Panc1 (cell line): ENCODE data around the gene APOL6.

Experiments used
- POLR2AphosphoS5 ChIP-seq: IDR thresholded peaks from 2 replicates; pipeline ENCODE4 v1.6.1; 2012; ENCODE audit warnings: mild to moderate bottlenecking, low read depth, low read length, moderate library complexity
- SIN3A ChIP-seq: IDR thresholded peaks from 2 replicates; pipeline ENCODE4 v1.6.1; 2012; ENCODE audit warnings: low read depth, mild to moderate bottlenecking, low read length, moderate library complexity, borderline replicate concordance; ENCODE audit not compliant: insufficient read depth
- TF ChIP-seq, protein P1 (sequence below): fragments of 450-650 bp; IDR thresholded peaks from 2 replicates; pipeline ENCODE4 v1.5.1; 2017; ENCODE audit warnings: mild to moderate bottlenecking
- TF ChIP-seq, protein P2 (sequence below), 2 experiments: IDR thresholded peaks; 2 replicates each; pipeline ENCODE4 v1.6.1; 2011 to 2012; ENCODE audit warnings: low read depth in 2 of 2, control low read depth in 1 of 2, low read length in 1 of 2, mild to moderate bottlenecking in 1 of 2, moderate library complexity in 1 of 2; ENCODE audit not compliant: insufficient read depth in 1 of 2

DNA sequence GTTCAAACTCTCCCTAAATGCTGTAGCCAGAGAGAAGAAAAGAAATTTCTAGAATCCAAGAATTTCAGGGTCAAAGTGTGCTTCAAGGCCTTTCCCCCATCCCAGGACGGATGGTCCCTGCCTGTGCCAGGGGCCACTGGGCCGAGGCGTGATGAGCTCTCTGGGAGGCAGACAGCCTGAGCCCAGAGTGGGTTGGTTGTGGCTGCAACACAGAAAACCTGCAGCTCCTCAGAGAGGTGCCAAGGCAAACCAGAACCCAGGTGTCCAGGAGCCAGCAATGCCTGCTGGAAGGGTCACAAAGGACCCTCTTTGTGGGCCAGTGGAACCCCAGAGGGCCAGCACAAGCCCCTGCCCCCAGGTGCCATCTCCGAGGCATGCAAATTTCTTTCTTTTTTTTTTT, 2.6 kb upstream of the APOL6 start:
- TF ChIP-seq, protein P1, sequence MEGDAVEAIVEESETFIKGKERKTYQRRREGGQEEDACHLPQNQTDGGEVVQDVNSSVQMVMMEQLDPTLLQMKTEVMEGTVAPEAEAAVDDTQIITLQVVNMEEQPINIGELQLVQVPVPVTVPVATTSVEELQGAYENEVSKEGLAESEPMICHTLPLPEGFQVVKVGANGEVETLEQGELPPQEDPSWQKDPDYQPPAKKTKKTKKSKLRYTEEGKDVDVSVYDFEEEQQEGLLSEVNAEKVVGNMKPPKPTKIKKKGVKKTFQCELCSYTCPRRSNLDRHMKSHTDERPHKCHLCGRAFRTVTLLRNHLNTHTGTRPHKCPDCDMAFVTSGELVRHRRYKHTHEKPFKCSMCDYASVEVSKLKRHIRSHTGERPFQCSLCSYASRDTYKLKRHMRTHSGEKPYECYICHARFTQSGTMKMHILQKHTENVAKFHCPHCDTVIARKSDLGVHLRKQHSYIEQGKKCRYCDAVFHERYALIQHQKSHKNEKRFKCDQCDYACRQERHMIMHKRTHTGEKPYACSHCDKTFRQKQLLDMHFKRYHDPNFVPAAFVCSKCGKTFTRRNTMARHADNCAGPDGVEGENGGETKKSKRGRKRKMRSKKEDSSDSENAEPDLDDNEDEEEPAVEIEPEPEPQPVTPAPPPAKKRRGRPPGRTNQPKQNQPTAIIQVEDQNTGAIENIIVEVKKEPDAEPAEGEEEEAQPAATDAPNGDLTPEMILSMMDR: no peak
- TF ChIP-seq POLR2AphosphoS5 (no peak), SIN3A (no peak)
- TF ChIP-seq, protein P2, sequence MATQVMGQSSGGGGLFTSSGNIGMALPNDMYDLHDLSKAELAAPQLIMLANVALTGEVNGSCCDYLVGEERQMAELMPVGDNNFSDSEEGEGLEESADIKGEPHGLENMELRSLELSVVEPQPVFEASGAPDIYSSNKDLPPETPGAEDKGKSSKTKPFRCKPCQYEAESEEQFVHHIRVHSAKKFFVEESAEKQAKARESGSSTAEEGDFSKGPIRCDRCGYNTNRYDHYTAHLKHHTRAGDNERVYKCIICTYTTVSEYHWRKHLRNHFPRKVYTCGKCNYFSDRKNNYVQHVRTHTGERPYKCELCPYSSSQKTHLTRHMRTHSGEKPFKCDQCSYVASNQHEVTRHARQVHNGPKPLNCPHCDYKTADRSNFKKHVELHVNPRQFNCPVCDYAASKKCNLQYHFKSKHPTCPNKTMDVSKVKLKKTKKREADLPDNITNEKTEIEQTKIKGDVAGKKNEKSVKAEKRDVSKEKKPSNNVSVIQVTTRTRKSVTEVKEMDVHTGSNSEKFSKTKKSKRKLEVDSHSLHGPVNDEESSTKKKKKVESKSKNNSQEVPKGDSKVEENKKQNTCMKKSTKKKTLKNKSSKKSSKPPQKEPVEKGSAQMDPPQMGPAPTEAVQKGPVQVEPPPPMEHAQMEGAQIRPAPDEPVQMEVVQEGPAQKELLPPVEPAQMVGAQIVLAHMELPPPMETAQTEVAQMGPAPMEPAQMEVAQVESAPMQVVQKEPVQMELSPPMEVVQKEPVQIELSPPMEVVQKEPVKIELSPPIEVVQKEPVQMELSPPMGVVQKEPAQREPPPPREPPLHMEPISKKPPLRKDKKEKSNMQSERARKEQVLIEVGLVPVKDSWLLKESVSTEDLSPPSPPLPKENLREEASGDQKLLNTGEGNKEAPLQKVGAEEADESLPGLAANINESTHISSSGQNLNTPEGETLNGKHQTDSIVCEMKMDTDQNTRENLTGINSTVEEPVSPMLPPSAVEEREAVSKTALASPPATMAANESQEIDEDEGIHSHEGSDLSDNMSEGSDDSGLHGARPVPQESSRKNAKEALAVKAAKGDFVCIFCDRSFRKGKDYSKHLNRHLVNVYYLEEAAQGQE (IDR thresholded peaks at IDR 0.05; ENCODE audit: insufficient read depth in 1 of 2, low read depth in 2 of 2, low read length in 1 of 2): no peak
